Left ventricle myocardium superior (tissue), 1 donor: ENCODE data around the gene DOCK9. TPM values are rescaled to one million over a fixed set of nuclear protein-coding genes. Genes with fewer than 3 reads are reported as not detected.

Experiments used
- ATAC-seq: fragments of 200-7000 bp; cut with Tn5 transposase; one replicate; pipeline ENCODE4 v1.9.1; 2020; ENCODE audit warnings: mild to moderate bottlenecking, moderate library complexity
- DNase-seq: peaks from one replicate; pipeline ENCODE4 v3.0.0-alpha.2; 2020
- intact Hi-C: fragments of 100-400 bp; cut with micrococcal nuclease; formaldehyde crosslinking; loops from one replicate; pipeline ENCODE4 v1.11.0; 2022
- total RNA-seq: library from RNA; stranded (reverse); fragmentation: NEBNext Ultra II Directional; extraction: Animal tissue kit (Norgen Biotek cat#: 25700); gene quantifications from one replicate; pipeline ENCODE4 v1.2.1, GENCODE V29; 2021
- donor health status: DM: no; HTN: yes; CAD: no; lungs with severe emphysema.

The DOCK9 gene
- total RNA-seq, 1 donor from 2014 or later = 39.6 TPM

DNA sequence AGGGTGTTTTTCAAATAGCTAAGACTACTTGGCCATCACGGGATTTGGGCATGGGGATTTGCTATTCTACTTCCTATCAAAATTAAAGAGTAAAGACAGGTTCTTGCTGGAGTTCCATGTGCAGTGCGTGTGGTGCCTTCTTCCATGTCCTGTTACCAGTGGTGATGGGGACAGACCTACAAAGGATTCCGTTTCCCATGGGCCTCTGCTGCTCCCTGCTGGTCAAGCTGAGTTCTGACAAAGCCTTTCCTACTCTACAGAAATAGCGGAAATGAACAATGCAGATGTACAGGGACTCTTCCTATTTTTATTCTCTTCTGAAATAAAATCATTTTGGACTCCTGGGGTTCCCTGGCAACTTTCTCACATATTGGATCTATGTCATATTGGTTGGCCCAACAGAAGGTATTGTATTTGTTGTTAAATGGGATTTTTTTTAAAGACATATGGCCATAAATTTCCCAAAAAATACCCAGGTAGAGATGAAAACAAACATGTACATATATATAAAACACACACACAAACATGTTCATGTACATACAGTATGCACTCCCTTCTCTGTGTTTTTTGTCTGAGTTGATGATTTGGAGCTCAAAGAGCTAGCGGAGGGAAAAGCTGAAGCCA lies 134.9 kb downstream of the DOCK9 start:
- intact Hi-C loops = loop anchor here (5.0 kb wide), 1 partner anchor 189 kb away; no protein-coding TSS in a partner anchor
- DNase-seq = peak; percentile 64
- peak; percentile 83 for ATAC-seq

DNA sequence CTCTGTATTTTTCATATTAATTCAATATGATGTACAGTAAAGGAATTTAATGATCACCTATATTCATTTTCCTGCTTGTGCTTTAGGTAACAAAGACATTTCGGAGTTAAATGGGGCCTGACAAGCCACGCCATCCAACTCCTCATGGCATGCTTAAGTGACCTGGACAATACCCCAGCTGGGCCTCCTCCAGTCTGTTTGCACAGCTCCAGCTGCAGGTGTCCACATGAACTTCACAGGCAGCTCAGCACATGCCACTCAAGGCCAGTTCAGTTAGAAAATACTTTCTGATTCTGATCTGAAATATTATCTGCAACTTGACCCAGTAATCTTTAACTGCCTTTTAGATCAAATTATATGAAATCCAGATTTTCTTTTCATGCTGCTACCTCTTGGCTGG lies 135.8 kb downstream of the DOCK9 start:
- ATAC-seq (no peak), DNase-seq (no peak)
- intact Hi-C loops = loop anchor here (5.0 kb wide), 1 partner anchor 190 kb away; no protein-coding TSS in a partner anchor

DNA sequence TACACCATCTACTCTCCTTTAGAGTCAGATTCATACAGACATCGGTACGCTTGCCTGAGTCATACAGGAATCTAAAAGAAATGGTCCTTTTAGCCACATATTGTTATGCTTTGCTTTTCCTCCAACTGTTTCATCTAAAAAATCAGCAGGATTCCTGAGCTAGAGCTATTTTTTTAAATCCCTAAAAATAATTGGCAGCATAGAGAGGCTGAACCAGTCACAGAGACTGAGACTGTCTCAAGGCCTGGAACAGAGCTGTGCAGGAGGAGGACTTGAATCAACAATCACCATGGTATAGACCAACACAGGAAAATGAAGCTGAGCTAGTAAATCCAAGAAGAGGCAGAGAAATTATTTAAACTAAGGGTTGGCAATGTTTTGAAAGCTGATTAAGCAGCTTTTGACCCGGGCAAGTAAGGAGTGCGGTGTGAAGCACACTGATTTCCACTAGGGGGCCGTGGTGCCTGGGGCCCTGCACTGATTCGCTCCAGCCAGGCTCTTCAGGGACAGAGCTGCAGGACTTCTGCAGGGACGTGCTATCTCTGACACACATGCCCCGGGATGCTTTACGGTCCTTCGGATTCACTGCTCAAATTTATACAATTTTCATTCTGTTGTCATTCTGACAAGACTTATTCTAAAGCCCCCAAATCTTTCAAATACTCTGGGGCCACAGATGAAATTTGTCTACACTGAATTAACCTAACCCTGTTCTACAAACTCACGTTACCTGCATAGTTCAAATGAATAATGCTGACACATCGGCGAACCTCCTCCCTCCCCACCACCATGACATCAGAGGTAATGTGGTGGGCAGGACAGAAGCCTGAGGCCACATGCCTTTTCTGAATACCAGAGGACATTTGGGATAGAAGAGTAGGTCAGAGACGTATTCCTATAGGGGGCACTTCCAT lies 137.8 kb downstream of the DOCK9 start:
- intact Hi-C loops = loop anchor here (5.0 kb wide), 1 partner anchor 192 kb away; no protein-coding TSS in a partner anchor
- ATAC-seq (peak; percentile 95), DNase-seq (peak; percentile 73)

DNA sequence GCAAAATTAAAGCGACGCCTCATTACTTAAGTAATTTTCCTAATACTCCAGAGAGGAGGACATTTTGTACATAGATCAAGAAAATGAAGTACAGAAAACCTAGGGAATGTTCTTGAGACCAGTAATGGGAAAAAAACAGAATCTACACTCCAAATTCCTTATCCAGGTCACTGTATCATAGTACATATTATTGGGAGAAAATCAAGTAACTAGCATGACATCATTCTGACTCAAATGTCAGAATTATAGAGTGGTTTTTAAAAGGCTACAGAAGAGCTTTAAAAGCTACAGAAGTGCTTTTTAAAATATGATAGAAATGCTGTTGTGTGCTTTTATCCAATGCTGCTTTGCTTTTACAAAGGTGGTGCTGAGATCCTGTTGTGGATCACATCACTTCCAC lies 139.1 kb downstream of the DOCK9 start:
- intact Hi-C loops = no loop called here
- no peak for DNase-seq

DNA sequence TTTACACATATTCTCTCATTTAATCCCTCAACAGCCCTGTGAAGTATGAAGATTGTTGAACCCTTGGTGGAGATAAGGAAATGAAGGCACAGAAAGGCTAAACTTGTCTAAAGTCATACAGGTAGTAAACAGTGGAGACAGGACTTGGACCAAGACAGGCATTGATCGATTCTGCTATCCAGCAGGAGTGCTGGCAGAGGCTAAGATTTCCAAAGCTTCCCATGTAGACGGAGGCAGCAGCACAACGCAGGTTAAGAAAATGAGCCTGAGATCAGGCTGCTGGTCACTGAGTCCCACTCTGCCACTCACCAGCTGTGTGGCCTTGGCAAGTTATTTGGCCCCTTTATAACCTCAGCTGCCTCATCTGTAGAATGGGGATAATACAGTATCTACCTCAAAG lies 140.0 kb downstream of the DOCK9 start:
- ATAC-seq (no peak), DNase-seq (no peak)
- intact Hi-C loops = no loop called here

More for the DNA sequence above, 139.1 kb downstream of the DOCK9 start:
- no peak for ATAC-seq

DNA sequence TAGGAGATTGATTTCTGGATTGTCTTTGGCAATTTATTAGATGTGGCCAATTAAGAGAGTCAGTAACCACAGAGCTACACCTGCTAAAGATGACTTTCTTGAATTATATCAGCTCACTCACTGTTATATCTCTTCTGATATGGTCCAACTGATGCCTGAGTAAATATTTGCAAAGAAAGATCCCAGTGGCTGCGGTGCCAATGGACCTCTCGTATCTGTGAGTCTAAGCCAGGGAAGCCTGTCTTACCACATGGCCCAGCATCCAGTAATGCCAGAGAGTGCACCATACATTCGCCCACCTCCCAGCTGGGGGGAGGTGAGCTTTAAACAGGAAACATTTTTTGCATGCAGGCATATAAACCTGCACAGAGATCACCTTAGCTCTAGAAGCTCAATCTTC lies 142.7 kb downstream of the DOCK9 start:
- intact Hi-C loops = no loop called here
- ATAC-seq (no peak), DNase-seq (no peak)

GRCh38 chr13:98834254-98834960 lies 143.5 kb downstream of the DOCK9 start:
- intact Hi-C loops = no loop called here
- no peak for DNase-seq
- no peak for ATAC-seq

GRCh38 chr13:98831236-98831635 lies 146.6 kb downstream of the DOCK9 start:
- ATAC-seq (peak; percentile 26), DNase-seq (no peak)
- intact Hi-C loops = no loop called here

GRCh38 chr13:98829541-98829940 lies 148.3 kb downstream of the DOCK9 start:
- ATAC-seq = no peak
- intact Hi-C loops = no loop called here

GRCh38 chr13:98828614-98829013 lies 149.2 kb downstream of the DOCK9 start:
- intact Hi-C loops = no loop called here
- DNase-seq (no peak), ATAC-seq (no peak)

More at GRCh38 chr13:98829541-98829940, 148.3 kb downstream of the DOCK9 start:
- DNase-seq = no peak

DNA sequence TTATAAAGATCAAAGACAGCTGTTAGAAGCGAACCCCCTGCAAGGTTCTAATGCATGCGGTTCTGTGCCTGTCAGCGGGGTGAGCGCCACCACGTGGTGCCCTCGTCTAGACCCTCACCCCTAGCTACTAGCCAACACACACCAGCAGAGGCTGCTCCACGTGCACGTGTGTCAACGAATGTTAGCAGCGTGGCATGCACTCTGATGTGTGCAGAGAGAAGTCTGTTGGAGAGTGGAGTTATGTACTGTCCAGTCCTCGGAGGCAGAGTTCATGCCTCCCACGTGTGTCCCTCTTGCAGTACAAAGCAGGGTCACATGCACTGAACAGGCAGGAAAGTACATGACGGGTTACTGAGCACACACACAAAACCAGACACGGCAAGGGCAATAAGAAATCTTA lies 150.4 kb downstream of the DOCK9 start:
- DNase-seq (no peak), ATAC-seq (no peak)
- intact Hi-C loops = no loop called here

- intact Hi-C loops = no loop called here
- no peak for DNase-seq
- ATAC-seq = no peak
Observed at GRCh38 chr13:98826146-98826545, 151.7 kb downstream of the DOCK9 start.

GRCh38 chr13:98825659-98826058 lies 152.2 kb downstream of the DOCK9 start:
- ATAC-seq (no peak), DNase-seq (no peak)
- intact Hi-C loops = no loop called here

GRCh38 chr13:98824376-98825160 lies 153.3 kb downstream of the DOCK9 start:
- no peak for ATAC-seq
- intact Hi-C loops = no loop called here

GRCh38 chr13:98823442-98823841 lies 154.4 kb downstream of the DOCK9 start:
- ATAC-seq (no peak), DNase-seq (no peak)
- intact Hi-C loops = no loop called here

More at GRCh38 chr13:98824376-98825160, 153.3 kb downstream of the DOCK9 start:
- no peak for DNase-seq

DNA sequence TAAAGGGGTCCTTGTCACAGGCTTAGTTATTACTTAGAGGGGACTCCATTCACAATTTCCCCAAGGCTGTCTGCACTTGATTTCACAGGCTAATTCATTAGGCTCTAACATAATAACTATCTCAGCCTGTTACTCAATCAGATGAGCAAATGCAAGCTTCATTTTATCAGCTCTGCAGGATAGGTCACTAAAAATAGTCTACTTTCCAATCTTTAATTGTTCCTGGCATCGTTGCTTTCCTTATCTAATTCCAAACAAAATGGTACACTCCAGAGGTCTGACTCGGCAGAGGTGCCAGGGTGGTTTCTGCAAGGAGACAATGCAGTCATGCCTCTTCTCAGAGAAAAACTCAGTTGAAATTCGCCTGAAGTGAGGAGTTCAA lies 155.6 kb downstream of the DOCK9 start:
- intact Hi-C loops = no loop called here
- peak; percentile 81 for ATAC-seq
- DNase-seq = no peak

DNA sequence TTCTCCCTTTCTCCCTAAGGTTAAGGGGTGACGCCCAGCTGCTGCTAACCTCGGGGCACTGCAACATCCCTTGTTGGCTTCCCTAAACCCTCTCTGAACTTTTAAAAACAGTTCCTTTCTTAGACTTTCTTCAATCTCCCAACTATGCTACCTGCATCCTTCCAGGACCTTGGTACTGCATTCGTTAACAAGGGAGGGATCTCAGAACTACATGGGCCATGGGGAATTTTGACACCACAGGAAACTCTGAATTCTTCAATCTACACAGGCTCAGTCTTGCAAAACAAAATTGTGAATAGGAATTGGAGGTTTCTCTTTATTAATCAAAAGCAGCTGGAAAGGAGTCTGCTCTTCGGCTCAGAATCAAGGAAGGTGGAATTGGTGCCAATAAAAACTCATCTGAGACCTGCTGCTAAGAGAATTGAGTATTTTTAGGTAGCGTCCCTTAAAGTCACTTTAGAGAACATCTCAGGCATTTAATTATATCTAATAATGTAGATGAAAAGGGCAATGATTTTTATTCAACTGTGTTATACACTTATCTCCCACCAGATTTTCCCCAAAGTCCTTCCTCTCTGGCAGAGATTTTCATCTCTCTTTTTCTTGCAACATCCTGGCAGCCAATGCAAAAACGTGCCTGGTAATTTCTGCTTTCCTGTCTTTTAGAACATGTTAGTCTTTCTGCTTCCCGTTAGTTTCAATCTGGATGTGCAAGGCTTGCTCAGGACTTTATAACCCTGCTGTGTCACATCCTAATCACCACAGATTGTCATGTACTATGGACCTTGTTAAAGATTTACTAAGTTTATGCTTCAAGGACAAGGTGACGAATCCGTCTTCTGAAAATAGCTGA lies 156.3 kb downstream of the DOCK9 start:
- intact Hi-C loops = no loop called here
- peak; percentile 59 for ATAC-seq
- DNase-seq = no peak

- ATAC-seq (peak; percentile 14), DNase-seq (no peak)
- intact Hi-C loops = no loop called here
Observed at GRCh38 chr13:98820744-98821371, 157.0 kb downstream of the DOCK9 start.
